ENCODE data around the gene BID. TPM values are rescaled to one million over a fixed set of nuclear protein-coding genes. Genes with fewer than 3 reads are reported as not detected.

BID gene
- total RNA-seq, 1 experiment from 2014 or later, result 23.2 TPM

- H3K4me3 Mint-ChIP-seq, result no peak overlapping the region
- Histone ChIP-seq H3K14ac (ENCODE audit: insufficient read depth, low read length) (no peak overlapping the region), H3K56ac (ENCODE audit: insufficient read length, low read depth, low read length) (no peak overlapping the region), H3K4ac (ENCODE audit: low read depth, low read length) (no peak overlapping the region), H2BK5ac (ENCODE audit: insufficient read length, low read length) (no peak overlapping the region), H2BK15ac (ENCODE audit: low read depth, low read length) (no peak overlapping the region), H2BK12ac (ENCODE audit: insufficient read length, low read depth, low read length) (no peak overlapping the region), H3K4me2 (ENCODE audit: insufficient read depth, insufficient read length, low read length) (no peak overlapping the region), H3K9ac (ENCODE audit: extremely low read depth, insufficient read length, low read length) (no peak overlapping the region), H2BK120ac (ENCODE audit: low read depth, low read length, poor library complexity, severe bottlenecking) (no peak overlapping the region), H3K27ac (ENCODE audit: insufficient read length, low read depth, low read length) (no peak overlapping the region), H3K18ac (ENCODE audit: insufficient read length, low read depth, low read length) (no peak overlapping the region), H3K79me2 (ENCODE audit: insufficient read depth, low read length) (no peaks in the 10 kb centered on the region), H4K5ac (ENCODE audit: insufficient read length, low read depth, low read length) (no peak overlapping the region), H2BK20ac (ENCODE audit: low read depth, low read length, poor library complexity, severe bottlenecking) (no peak overlapping the region), H2AK5ac (ENCODE audit: insufficient read length, low read length) (no peak overlapping the region), H2AFZ (ENCODE audit: low read length) (no peak overlapping the region), H3T11ph (ENCODE audit: low read length) (no peak overlapping the region), H3K79me1 (ENCODE audit: insufficient read depth, low read depth, low read length, poor library complexity, severe bottlenecking) (no peaks in the 10 kb centered on the region), H3K27me3 (ENCODE audit: insufficient read depth, low read length) (no peaks in the 10 kb centered on the region), H3K4me1 (ENCODE audit: insufficient read depth, low read length) (no peaks in the 10 kb centered on the region), H3K23me2 (ENCODE audit: insufficient read length, low read depth, low read length, poor library complexity, severe bottlenecking) (no peaks in the 10 kb centered on the region), H4K20me1 (ENCODE audit: control insufficient read depth, insufficient read depth, insufficient read length) (no peaks in the 10 kb centered on the region), H3K9me3 (ENCODE audit: control insufficient read depth, low read depth, low read length) (no peaks in the 10 kb centered on the region), H4K91ac (ENCODE audit: insufficient read length, low read depth, low read length) (no peak overlapping the region), H3K23ac (ENCODE audit: insufficient read length, low read depth, low read length) (no peak overlapping the region), H4K8ac (replicated peaks; ENCODE audit: insufficient read length, low read depth, low read length) (no peak overlapping the region)
- no peaks in the 10 kb centered on the region for H3K9me3 Mint-ChIP-seq
- H3K27ac Mint-ChIP-seq, result no peak overlapping the region
- DNase-seq, result no peak
- H3K27me3 Mint-ChIP-seq (ENCODE audit: low read depth), result no peaks in the 10 kb centered on the region
- no CpG with 5 or more reads among the region's 3 CpGs for WGBS (ENCODE audit: extremely low coverage, insufficient read length, low lambda C conversion rate)
- no peaks in the 10 kb centered on the region for H3K4me1 Mint-ChIP-seq
- no peak for TF ChIP-seq CTCF (conservative IDR thresholded peaks at IDR 0.05)
- H3K36me3 Mint-ChIP-seq (ENCODE audit: insufficient read depth in 1 of 3, low read depth in 3 of 3), result peaks cover 0 to 7% (median 4%) of the 10 kb centered on the region in 3 experiments; a peak in 2 of 7 replicates
Measured at GRCh38 chr22:17820879-17821439, 46.7 kb upstream of the BID start.

Measured in H9 (cell line).